ENCODE results near the gene MAPK12. TPM values are rescaled to one million over a fixed set of nuclear protein-coding genes. Genes with fewer than 3 reads are reported as not detected.

MAPK12 gene
- total and polyA plus RNA-seq, 2 donors (not counting 3 experiments of a cell fraction or from before 2014, with no cell fraction given): 72.3 to 86.8 TPM

DNA sequence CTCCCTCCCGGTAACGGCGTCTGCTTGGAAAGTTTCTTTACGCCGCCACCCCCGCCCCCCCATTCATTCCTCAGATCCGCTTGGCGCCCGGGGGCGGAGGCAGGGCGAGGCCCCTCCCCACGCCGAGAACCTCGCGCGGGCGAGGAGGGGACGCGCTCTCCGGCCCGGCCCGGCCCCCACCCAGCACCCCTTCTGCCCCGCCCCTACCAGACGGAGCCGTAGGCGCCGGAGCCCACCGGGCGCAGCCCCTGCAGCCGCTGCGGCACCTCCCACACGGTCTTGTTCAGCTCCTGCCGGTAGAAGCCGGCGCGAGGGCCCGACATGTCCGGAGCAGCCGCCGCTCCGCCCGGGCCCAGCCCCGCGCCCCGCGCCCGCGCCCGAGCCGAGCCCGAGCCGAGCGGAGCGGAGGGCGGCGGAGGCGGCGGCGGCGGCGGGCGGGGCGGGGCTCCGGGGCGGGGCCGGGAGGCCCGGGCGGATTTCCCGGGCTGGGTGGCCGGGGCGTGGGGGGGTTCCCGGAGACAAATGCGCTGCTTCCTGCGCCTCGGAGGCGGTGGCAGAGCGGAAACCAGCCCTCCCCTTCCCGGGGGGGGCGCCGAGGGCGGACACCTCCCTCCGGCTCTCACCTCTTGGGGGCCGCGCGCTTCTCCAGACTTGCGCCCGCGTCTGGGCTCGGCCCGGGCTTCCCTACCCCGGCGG, 8.6 kb upstream of the MAPK12 start, which contains the start of gene MAPK11:
TSS of gene MAPK11 (minus strand) at position 411 of the 696 bp plus-strand sequence. CDS start at position 323, 88 bp downstream.
- CTCF ChIA-PET: interaction anchor here (0.6 to 3.0 kb wide), 2 partner anchors 9 to 17 kb away, joined by 5 to 13 read pairs; partner anchors contain the start of gene MAPK12
- Histone ChIP-seq H2AFZ (ENCODE audit: low read depth, low read length) (no peak within 1 kb of the TSS), H3K9me1 (replicated peaks; ENCODE audit: control insufficient read depth, extremely low read depth, insufficient read depth, low read length) (no peaks in the 10 kb centered on the region), H3K4me2 (ENCODE audit: insufficient read depth, low read length) (peak within 1 kb of the TSS; percentile 61), H3K79me2 (ENCODE audit: control insufficient read depth, insufficient read depth, low read length) (no peaks in the 10 kb centered on the region), H3K4me1 (ENCODE audit: control insufficient read depth, extremely low read depth, insufficient read depth, low read length) (peaks cover 12% of the 10 kb centered on the region), H3K9ac (replicated peaks; ENCODE audit: extremely low read depth, insufficient read depth, low read length) (peak within 1 kb of the TSS; percentile 31), H3K27ac (ENCODE audit: insufficient read depth, low read depth, low read length) (no peak within 1 kb of the TSS), H3K9me3 (replicated peaks; ENCODE audit: control insufficient read depth, insufficient read depth, low read length) (no peaks in the 10 kb centered on the region), H3K4me3 (replicated peaks in 1 of 3; ENCODE audit: insufficient read depth in 1 of 3, low read depth in 1 of 3, low read length in 3 of 3) (peak within 1 kb of the TSS; percentile 30 to 59 (median 42)), H4K20me1 (replicated peaks; ENCODE audit: control insufficient read depth, extremely low read depth, insufficient read depth, low read length) (no peaks in the 10 kb centered on the region), H3K36me3 (ENCODE audit: control insufficient read depth in 2 of 2, extremely low read depth in 1 of 2, insufficient read depth in 2 of 2, low read length in 2 of 2) (peaks cover 3 to 7% of the 10 kb centered on the region in 2 experiments), H3K27me3 (ENCODE audit: control insufficient read depth in 2 of 2, insufficient read depth in 2 of 2, low read length in 2 of 2) (no peaks in the 10 kb centered on the region)
- no TSS peak for BruUV-seq (replicated peaks)
- peak; percentile 10 for TF ChIP-seq POLR2AphosphoS5 (IDR thresholded peaks at IDR 0.05; ENCODE audit: insufficient read depth, low read depth, low read length)
- TF ChIP-seq, protein P1, sequence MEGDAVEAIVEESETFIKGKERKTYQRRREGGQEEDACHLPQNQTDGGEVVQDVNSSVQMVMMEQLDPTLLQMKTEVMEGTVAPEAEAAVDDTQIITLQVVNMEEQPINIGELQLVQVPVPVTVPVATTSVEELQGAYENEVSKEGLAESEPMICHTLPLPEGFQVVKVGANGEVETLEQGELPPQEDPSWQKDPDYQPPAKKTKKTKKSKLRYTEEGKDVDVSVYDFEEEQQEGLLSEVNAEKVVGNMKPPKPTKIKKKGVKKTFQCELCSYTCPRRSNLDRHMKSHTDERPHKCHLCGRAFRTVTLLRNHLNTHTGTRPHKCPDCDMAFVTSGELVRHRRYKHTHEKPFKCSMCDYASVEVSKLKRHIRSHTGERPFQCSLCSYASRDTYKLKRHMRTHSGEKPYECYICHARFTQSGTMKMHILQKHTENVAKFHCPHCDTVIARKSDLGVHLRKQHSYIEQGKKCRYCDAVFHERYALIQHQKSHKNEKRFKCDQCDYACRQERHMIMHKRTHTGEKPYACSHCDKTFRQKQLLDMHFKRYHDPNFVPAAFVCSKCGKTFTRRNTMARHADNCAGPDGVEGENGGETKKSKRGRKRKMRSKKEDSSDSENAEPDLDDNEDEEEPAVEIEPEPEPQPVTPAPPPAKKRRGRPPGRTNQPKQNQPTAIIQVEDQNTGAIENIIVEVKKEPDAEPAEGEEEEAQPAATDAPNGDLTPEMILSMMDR (IDR thresholded peaks at IDR 0.05; ENCODE audit: extremely low read depth in 1 of 2, insufficient read depth in 1 of 2, low read depth in 1 of 2, low read length in 2 of 2): no peak
- no peak for TF ChIP-seq JUN (IDR thresholded peaks at IDR 0.05; ENCODE audit: borderline replicate concordance, insufficient read depth, insufficient read length, low read depth)
- TF ChIP-seq FOS (IDR thresholded peaks at IDR 0.05; ENCODE audit: borderline replicate concordance, insufficient read depth, low read length): no peak
- TF ChIP-seq GATA2 (IDR thresholded peaks at IDR 0.05; ENCODE audit: insufficient read depth, insufficient read length, low read depth, low read length): no peak
- FAIRE-seq: peak; percentile 72
- intact Hi-C loops (cut with micrococcal nuclease) (loop anchor here (1.0 to 2.0 kb wide), 5 partner anchors 9 to 72 kb away; partner anchors contain the start of genes DENND6B, HDAC10, MAPK12 and PLXNB2), dilution Hi-C loops (cut with MboI; ENCODE audit: extremely low pct_ligation_motif_present, low sequenced_read_pairs) (no loop called here)
- POLR2A ChIA-PET: no interaction called here
- DNase-seq (ENCODE audit: low read depth, low spot score): peak; percentile 51

All from endothelial cell of umbilical vein (primary cell).